Activated CD4-positive, alpha-beta memory T cell treated with anti-CD3 and anti-CD28 coated beads, Interleukin-2, amount 10 ng/mL, durations not matched to agents 7 days and 5 days (primary cell): ENCODE data around the gene DNAH17. TPM values are rescaled to one million over a fixed set of nuclear protein-coding genes. Genes with fewer than 3 reads are reported as not detected.

Source experiments
- CTCF ChIA-PET: fragments of 350-600 bp; sonication (Branson Sonifier 250); formaldehyde crosslinking; loops from one replicate; lab custom pipeline; 2021; ENCODE audit warnings: antibody characterized with exemption, inconsistent platforms; lab: Charles Lee
- POLR2A ChIA-PET: fragments of 350-600 bp; sonication (Branson Sonifier 250); formaldehyde crosslinking; loops from one replicate; lab custom pipeline; 2021; ENCODE audit warnings: antibody characterized with exemption; lab: Charles Lee
- DNase-seq: peaks from one replicate; pipeline ENCODE4 v3.0.0-alpha.2; 2020
- H3K27ac Mint-ChIP-seq: one replicate; pipeline ENCODE4 v1.8.0; 2021; ENCODE audit warnings: mild to moderate bottlenecking, mixed read lengths
- H3K27me3 Mint-ChIP-seq: one replicate; pipeline ENCODE4 v1.8.0; 2021; ENCODE audit warnings: mixed read lengths
- H3K36me3 Mint-ChIP-seq: one replicate; pipeline ENCODE4 v1.8.0; 2021; ENCODE audit warnings: low read depth, mixed read lengths
- H3K4me1 Mint-ChIP-seq: one replicate; pipeline ENCODE4 v1.8.0; 2021; ENCODE audit warnings: mixed read lengths
- H3K4me3 Mint-ChIP-seq: one replicate; pipeline ENCODE4 v1.8.0; 2021; ENCODE audit warnings: mild to moderate bottlenecking, mixed read lengths
- H3K9me3 Mint-ChIP-seq: one replicate; pipeline ENCODE4 v1.8.0; 2021; ENCODE audit warnings: mixed read lengths
- total RNA-seq, 2 experiments: library from RNA; stranded (reverse); gene quantifications; one replicate each; pipeline ENCODE4 v1.2.3, GENCODE V29; 2021

DNAH17 gene
- total RNA-seq, 2 experiments from 2014 or later: 0.08 TPM

- Mint-ChIP-seq H3K4me1 (peaks cover 8% of the 10 kb centered on the region), H3K27me3 (peaks cover 5% of the 10 kb centered on the region), H3K9me3 (no peaks in the 10 kb centered on the region), H3K27ac (no peak overlapping the region), H3K4me3 (no peak overlapping the region), H3K36me3 (no peaks in the 10 kb centered on the region)
- DNase-seq: no peak
- ChIA-PET CTCF (no interaction called here), POLR2A (no interaction called here)
Observed at GRCh38 chr17:78488156-78488555, 89.0 kb downstream of the DNAH17 start.

GRCh38 chr17:78486946-78487680, 90.1 kb downstream of the DNAH17 start:
- no peaks in the 10 kb centered on the region for H3K36me3 Mint-ChIP-seq
- H3K27ac Mint-ChIP-seq: no peak overlapping the region

GRCh38 chr17:78486228-78486802, 90.9 kb downstream of the DNAH17 start:
- DNase-seq: no peak
- CTCF ChIA-PET: no interaction called here
- H3K4me1 Mint-ChIP-seq: peaks cover 8% of the 10 kb centered on the region
- H3K4me3 Mint-ChIP-seq: no peak overlapping the region
- H3K9me3 Mint-ChIP-seq: no peaks in the 10 kb centered on the region
- peaks cover 13% of the 10 kb centered on the region for H3K27me3 Mint-ChIP-seq
- POLR2A ChIA-PET: no interaction called here
- no peak overlapping the region for H3K27ac Mint-ChIP-seq
- no peaks in the 10 kb centered on the region for H3K36me3 Mint-ChIP-seq

More at GRCh38 chr17:78486946-78487680, 90.1 kb downstream of the DNAH17 start:
- Mint-ChIP-seq H3K4me3 (no peak overlapping the region), H3K27me3 (peaks cover 13% of the 10 kb centered on the region), H3K4me1 (peaks cover 8% of the 10 kb centered on the region), H3K9me3 (no peaks in the 10 kb centered on the region)
- POLR2A ChIA-PET: no interaction called here
- DNase-seq: no peak
- CTCF ChIA-PET: no interaction called here

- DNase-seq: no peak
- ChIA-PET POLR2A (interaction anchor here (0.6 kb wide), 1 partner anchor 301 kb away, joined by 3 read pairs; no protein-coding TSS in a partner anchor), CTCF (interaction anchor here (0.6 kb wide), 1 partner anchor 127 kb away, joined by 3 read pairs; no protein-coding TSS in a partner anchor)
- Mint-ChIP-seq H3K36me3 (no peaks in the 10 kb centered on the region), H3K4me3 (no peak overlapping the region), H3K27ac (no peak overlapping the region), H3K9me3 (no peaks in the 10 kb centered on the region), H3K4me1 (peaks cover 8% of the 10 kb centered on the region), H3K27me3 (peaks cover 13% of the 10 kb centered on the region)
Observed at GRCh38 chr17:78485290-78486168, 91.7 kb downstream of the DNAH17 start.

- Mint-ChIP-seq H3K36me3 (no peaks in the 10 kb centered on the region), H3K27ac (no peak overlapping the region), H3K9me3 (no peaks in the 10 kb centered on the region), H3K4me3 (peak overlapping the region; percentile 59), H3K4me1 (peaks cover 8% of the 10 kb centered on the region), H3K27me3 (peaks cover 13% of the 10 kb centered on the region)
- CTCF ChIA-PET: no interaction called here
- POLR2A ChIA-PET: no interaction called here
- DNase-seq: peak; percentile 67
Observed at GRCh38 chr17:78484271-78485246, 92.6 kb downstream of the DNAH17 start.

- ChIA-PET CTCF (no interaction called here), POLR2A (no interaction called here)
- no peak overlapping the region for H3K4me3 Mint-ChIP-seq
- peaks cover 23% of the 10 kb centered on the region for H3K27me3 Mint-ChIP-seq
- peaks cover 11% of the 10 kb centered on the region for H3K4me1 Mint-ChIP-seq
- H3K27ac Mint-ChIP-seq: no peak overlapping the region
- DNase-seq: no peak
- no peaks in the 10 kb centered on the region for H3K9me3 Mint-ChIP-seq
- H3K36me3 Mint-ChIP-seq: no peaks in the 10 kb centered on the region
Observed at GRCh38 chr17:78479369-78479768, 97.8 kb downstream of the DNAH17 start.

- Mint-ChIP-seq H3K36me3 (no peaks in the 10 kb centered on the region), H3K27me3 (peaks cover 23% of the 10 kb centered on the region), H3K9me3 (no peaks in the 10 kb centered on the region), H3K4me3 (no peak overlapping the region), H3K27ac (no peak overlapping the region), H3K4me1 (peaks cover 10% of the 10 kb centered on the region)
- no peak for DNase-seq
- ChIA-PET CTCF (no interaction called here), POLR2A (no interaction called here)
Observed at GRCh38 chr17:78478757-78479297, 98.4 kb downstream of the DNAH17 start.

GRCh38 chr17:78477913-78478756, 99.1 kb downstream of the DNAH17 start:
- CTCF ChIA-PET: no interaction called here
- Mint-ChIP-seq H3K27ac (no peak overlapping the region), H3K9me3 (no peaks in the 10 kb centered on the region), H3K27me3 (peaks cover 23% of the 10 kb centered on the region), H3K4me1 (peaks cover 10% of the 10 kb centered on the region), H3K36me3 (no peaks in the 10 kb centered on the region), H3K4me3 (no peak overlapping the region)
- no peak for DNase-seq
- POLR2A ChIA-PET: no interaction called here

- Mint-ChIP-seq H3K4me3 (no peak overlapping the region), H3K4me1 (peaks cover 13% of the 10 kb centered on the region), H3K27me3 (peaks cover 16% of the 10 kb centered on the region), H3K36me3 (no peaks in the 10 kb centered on the region), H3K9me3 (no peaks in the 10 kb centered on the region), H3K27ac (no peak overlapping the region)
- POLR2A ChIA-PET: no interaction called here
- no peak for DNase-seq
- CTCF ChIA-PET: no interaction called here
Observed at GRCh38 chr17:78476973-78477372, 100.2 kb downstream of the DNAH17 start.

GRCh38 chr17:78476149-78476548, 101.0 kb downstream of the DNAH17 start:
- no peak overlapping the region for H3K4me3 Mint-ChIP-seq
- H3K27ac Mint-ChIP-seq: no peak overlapping the region
- H3K9me3 Mint-ChIP-seq: no peaks in the 10 kb centered on the region
- ChIA-PET CTCF (no interaction called here), POLR2A (no interaction called here)
- peaks cover 13% of the 10 kb centered on the region for H3K4me1 Mint-ChIP-seq
- DNase-seq: no peak
- peaks cover 17% of the 10 kb centered on the region for H3K27me3 Mint-ChIP-seq
- no peaks in the 10 kb centered on the region for H3K36me3 Mint-ChIP-seq

- H3K36me3 Mint-ChIP-seq: no peaks in the 10 kb centered on the region
- H3K4me3 Mint-ChIP-seq: no peak overlapping the region
- no peaks in the 10 kb centered on the region for H3K9me3 Mint-ChIP-seq
- ChIA-PET POLR2A (no interaction called here), CTCF (no interaction called here)
- H3K27ac Mint-ChIP-seq: no peak overlapping the region
- peaks cover 13% of the 10 kb centered on the region for H3K4me1 Mint-ChIP-seq
- DNase-seq: no peak
- H3K27me3 Mint-ChIP-seq: peaks cover 17% of the 10 kb centered on the region
Observed at GRCh38 chr17:78475211-78475610, 102.0 kb downstream of the DNAH17 start.
